KBM-7 (cell line): ENCODE data around the gene CHFR.
"Not testable (repeated sequence)": the region's sequence is repeated elsewhere in the genome, so short reads cannot be mapped to it uniquely, and the experiment has no call there.

Experiments used
- DNase-seq: peaks from one replicate; pipeline ENCODE4 v3.0.0-alpha.2; 2015
- in situ Hi-C: fragments of 300-500 bp; cut with MboI; formaldehyde crosslinking; loops from 2 replicates; pipeline ENCODE4 v1.14.3; 2020; ENCODE audit warnings: low sequenced_read_pairs, low pct_unique_long_range_greater_than_20kb, mixed read lengths

CHFR gene, protein sequence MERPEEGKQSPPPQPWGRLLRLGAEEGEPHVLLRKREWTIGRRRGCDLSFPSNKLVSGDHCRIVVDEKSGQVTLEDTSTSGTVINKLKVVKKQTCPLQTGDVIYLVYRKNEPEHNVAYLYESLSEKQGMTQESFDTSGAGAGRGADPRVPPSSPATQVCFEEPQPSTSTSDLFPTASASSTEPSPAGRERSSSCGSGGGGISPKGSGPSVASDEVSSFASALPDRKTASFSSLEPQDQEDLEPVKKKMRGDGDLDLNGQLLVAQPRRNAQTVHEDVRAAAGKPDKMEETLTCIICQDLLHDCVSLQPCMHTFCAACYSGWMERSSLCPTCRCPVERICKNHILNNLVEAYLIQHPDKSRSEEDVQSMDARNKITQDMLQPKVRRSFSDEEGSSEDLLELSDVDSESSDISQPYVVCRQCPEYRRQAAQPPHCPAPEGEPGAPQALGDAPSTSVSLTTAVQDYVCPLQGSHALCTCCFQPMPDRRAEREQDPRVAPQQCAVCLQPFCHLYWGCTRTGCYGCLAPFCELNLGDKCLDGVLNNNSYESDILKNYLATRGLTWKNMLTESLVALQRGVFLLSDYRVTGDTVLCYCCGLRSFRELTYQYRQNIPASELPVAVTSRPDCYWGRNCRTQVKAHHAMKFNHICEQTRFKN

DNA sequence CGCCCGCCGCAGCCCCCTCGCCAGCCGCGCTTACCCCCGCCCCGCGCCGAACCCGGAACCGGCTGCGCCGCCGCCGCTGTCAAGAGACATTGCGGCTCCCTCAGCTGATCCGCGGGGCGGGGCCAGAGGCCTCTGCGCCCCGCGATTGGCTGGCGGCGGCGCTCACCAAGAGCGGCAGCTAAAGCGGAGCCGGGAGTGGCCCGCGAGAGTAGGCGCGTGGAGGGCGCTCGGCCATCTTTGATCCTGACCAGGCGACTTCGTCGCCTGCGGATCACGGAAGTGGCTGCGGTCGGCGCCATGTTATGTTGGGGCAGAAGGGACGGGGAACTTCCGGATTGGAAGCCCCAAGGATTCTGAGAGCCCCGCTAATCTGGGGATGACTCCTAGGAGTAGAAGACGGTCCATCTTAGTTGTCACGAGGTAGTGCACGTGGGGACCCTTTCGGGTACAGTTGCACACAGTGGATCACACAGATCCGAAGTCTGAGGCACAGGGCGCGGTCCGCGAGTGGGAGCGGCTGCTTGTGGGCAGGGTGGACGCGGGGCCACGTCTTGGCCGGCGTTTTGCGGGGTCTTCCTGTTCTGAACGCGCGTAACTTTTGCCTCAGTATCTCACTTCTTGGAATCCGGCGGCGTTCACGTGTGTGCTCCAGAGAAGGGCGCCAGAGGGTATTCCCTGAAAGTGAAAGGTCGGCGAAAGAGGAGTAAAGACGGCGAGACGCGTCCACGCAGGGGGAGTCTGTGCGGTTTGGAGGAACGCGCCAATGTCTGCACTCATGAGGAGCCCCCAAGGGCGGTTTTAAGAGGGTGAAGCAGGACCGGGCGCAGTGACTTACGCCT, at the start of gene CHFR:
TSS of gene CHFR (minus strand) at position 93 of the 839 bp plus-strand sequence. CDS start 277 bp downstream, outside the sequence.
- in situ Hi-C loops: no loop called here
- no peak for DNase-seq

DNA sequence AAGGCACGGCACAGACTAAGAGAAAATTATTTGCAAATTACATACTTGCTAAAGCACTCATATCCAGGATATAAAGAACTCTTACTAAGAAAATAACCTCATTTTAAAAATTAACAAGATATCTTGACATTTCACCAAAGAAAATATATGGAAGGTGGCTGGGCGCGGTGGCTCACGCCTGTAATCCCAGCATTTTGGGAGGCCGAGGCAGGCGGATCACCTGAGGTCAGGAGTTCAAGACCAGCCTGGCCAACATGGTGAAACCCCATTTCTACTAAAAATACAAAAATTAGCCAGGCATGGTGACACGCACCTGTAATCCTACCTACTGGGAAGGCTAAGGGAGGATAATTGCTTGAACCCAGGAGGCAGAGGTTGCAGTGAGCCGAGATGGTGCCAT, 49.5 kb upstream of the CHFR start:
- in situ Hi-C loops, DNase-seq: not testable (repeated sequence)

DNA sequence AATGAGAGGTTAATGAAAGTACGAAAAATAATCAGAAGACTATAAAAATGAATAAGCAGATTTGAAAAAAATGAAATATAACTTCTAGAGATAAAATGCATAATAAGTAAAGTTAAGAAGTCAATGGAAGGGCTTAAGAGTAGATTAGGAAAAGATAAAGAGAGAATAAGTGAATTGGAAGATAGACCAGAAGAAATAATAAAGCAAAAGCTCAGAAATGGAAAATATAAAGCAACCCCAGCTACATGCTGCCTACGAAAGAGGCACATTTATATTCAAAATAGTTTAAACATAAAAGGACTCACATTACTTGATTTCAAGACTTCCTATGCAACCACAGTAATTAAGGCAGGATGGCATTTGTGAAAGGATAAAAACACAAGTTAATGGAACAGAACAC, 48.8 kb upstream of the CHFR start:
- DNase-seq: no peak
- in situ Hi-C loops: no loop called here

DNA sequence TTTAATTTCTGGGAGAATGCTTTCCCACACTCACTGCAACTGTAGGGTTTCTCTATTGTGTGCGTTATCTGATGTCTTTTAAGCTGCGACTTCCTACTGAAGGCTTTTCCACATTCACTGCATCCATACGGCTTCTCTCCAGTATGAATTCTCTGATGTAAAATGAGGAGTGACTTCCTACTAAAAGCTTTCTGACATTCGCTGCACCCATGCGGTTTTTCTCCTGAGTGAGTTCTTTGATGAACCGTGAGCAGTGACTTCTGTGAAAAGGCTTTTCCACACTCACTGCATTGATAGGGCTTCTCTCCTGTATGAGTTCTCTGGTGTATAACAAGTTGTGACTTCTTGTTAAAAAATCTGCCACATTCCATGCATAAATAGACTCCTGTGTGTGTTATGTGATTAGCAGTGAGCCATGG, 39.0 kb upstream of the CHFR start:
- in situ Hi-C loops: no loop called here
- DNase-seq: peak; percentile 9

DNA sequence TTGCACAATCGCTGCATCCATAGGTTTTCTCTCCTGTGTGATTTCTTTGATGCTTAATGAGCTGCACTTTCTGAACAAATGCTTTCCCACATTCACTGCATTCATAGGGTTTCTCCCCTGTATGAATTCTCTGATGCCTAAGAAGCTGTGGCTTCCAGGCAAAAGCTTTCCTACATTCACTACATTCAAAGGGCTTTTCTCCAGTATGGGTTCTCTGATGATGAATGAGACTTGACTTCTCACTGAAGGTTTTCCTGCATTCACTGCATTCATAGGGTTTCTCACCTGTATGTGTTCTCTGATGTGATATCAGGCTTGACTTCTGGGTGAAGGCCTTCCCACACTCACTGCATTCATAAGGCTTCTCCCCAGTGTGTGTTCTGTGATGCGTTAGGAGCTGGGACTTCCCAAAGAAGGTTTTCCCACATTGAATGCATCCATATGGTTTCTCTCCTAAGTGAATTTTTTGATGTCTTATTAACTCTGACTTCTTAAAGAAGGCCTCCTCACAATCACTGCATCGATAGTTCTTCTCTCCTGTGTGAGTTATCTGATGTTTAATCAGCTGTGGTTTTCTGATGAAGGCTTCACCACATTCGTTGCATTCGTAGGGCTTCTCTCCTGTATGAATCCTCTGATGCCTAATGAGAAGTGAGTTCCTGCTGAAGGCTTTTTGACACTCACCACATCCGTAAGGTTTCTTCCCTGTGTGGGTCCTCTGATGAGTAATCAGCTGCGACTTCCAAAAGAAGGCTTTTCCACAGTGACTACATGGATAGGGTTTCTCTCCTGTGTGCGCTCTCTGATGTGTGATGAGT, 38.4 kb upstream of the CHFR start:
- in situ Hi-C loops: no loop called here
- peak; percentile 10 for DNase-seq

DNA sequence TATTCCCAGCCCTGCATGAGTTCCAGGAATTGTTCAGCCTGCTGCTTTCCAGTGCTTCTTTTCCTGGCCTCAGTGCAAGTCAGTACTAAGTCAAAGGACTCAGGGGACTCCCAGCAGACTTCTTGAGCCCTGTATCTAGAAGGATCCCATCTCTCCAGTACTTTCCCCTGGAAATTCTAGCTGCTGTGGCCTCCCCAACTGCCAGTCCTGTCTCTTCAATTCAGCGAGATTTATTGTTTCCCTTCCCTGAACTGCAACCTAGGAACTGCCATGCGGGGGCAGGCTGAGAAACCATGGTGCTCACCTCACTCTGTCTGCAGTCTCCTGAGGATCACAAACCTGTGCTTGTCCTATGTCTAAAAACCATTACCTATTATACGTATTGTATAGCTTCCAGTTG, 37.0 kb upstream of the CHFR start:
- in situ Hi-C loops: no loop called here

DNA sequence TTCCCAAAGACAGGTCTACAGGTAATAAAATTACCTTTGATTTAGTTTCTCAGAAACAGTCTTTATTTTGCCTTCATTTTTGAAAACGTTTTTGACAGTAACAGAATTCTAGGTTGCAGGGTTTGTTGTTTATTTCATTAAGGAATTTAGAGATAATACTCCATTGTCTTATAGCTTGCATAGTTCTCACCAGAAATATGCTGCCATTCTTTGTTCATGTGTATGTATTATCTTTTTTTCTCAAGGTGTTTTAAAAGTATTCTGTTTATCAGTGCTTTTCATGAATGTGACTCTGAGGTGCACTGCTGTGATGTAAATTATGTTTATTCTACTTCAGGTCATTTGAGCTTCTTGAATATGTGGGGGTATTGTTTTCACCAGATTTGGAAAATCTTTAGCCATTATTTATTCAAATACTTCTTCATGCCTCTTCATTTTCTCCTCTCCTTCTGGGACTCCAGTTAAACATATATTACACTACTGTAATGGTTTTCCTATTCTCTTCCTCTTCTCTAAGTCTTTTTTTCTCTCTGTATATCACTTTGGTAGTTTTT, 36.0 kb upstream of the CHFR start:
- in situ Hi-C loops: no loop called here
- DNase-seq: no peak

More for the DNA sequence above, 37.0 kb upstream of the CHFR start:
- no peak for DNase-seq

DNA sequence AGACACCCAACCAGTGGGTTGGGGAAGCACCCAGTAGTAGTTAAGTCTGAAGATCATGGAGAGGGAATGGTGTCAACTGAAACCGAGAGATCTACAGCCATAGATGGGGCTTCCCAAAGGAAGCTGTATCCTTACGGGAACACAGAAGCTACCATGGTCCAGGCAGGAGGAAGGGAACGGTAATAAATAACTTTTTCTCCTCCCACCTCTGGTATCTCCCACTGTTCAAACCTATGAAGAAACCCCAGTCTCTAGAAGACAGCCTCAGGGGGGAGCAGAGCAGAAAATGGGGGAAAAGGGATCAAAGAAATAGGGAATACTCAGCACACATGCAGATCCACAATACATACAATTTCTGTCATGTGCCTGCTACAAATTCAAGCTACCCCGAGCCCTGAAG, 35.3 kb upstream of the CHFR start:
- no peak for DNase-seq
- in situ Hi-C loops: no loop called here

DNA sequence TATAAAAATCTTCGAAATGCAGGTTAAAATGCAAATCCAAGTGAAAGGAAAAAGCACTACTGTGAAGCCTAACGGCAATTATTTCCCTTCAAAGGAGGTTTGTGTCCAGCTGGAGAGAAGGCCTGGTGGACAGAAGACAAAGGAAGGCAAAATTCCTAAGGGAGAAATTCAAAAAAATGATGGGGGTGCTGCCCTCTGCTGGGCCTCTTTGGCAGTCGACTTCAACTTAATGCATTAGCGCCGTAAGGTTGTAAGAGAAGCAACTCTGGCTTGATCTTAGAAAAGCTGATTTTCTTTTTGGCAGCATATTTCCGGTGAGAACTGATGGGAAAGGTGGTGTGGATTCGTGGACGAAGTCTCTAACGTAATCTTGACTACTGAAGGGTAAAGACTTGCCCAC, 34.3 kb upstream of the CHFR start:
- DNase-seq: peak; percentile 25
- in situ Hi-C loops: no loop called here

DNA sequence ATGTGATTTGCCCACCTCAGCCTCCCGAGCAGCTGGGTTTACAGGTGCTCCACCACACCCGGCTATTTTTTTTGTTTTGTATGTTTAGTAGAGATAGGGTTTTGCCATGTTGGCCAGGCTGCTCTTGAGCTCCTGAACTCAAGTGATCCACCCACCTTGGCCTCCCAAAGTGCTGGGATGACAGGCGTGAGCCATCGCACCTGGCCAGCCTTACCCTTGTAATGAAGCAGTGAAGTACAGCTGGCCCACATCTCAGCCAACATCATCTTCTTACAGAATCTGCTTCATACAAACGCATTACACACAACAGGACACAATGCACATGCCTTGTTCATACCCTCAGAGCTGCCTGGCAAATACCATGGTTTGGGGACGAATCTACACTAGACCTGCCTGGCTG, 31.3 kb upstream of the CHFR start:
- in situ Hi-C loops: no loop called here
- no peak for DNase-seq

DNA sequence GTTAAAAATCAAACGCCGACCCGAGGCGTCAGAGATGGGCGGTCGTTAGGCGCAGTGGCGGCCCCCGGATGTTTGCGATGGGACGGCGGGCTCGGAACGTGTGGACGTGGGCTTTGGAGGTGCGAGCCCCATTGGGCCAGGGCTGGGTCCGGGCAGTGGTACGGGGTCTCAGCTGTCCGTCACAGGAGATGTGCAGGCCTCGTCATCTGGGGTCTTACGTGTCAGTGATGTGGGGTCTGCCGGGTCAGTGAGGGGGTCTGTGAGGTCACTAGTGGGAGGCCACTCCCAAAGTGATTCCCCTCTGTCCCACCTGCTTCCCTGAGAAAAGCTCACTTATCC, 21.6 kb upstream of the CHFR start:
- no peak for DNase-seq
- in situ Hi-C loops: no loop called here

DNA sequence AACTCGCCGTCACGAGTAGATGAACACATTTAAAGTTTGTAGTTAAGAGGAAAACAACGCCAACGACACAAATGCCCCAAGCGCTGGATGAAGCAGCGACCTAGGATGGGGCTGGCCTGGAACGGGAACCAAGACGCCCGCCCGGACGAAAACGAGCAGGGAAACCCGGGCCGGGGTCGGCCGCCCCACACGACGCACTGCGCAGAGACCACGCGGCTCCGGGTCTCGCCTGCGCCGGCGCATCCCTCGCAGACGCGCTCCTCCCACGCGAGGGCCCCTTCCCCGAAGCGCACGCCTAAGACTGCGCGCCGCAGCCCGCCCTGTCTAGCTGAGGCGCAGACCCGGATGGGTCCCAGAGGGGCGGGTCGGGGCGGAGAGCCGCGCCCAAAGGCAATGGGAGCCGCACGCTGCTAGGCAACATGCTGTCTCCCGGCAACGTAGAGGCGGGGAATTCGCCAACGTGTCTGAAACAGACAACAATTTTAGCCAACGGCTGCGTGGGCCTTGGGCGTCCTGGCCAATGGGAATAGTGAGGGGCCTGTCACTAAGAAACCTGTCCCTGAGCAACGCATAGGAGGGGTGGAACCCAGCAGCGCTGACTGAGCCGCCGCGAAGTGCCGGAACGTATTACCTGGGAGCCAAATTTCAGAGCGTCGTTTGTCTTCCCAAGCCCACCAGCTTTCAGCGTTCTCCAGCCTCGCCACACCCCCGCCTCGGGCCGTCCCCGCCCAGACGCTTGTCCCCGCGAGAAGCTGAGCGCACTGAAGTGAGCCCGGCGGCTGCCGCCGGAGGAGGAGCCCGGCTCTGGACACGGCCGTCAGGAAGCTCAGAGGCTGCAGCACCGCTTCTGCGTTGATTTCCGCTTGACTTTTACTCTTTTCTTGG, 21.0 kb upstream of the CHFR start:
- no peak for DNase-seq
- in situ Hi-C loops: no loop called here

DNA sequence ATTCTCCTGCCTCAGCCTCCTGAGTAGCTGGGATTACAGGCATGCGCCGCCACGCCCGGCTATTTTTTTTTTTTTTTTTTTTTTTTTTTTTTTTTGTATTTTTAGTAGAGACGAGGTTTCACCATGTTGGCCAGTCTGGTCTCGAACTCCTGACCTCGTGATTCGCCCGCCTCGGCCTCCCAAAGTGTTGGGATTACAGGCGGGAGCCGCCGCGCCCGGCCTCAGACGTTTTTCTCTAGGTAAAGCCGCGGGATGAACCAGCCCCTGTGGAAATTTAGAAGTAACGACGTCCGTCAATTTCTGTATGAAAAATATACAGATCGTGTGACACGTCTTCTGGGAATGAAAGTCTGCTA, 20.4 kb upstream of the CHFR start:
- DNase-seq, in situ Hi-C loops: not testable (repeated sequence)

DNA sequence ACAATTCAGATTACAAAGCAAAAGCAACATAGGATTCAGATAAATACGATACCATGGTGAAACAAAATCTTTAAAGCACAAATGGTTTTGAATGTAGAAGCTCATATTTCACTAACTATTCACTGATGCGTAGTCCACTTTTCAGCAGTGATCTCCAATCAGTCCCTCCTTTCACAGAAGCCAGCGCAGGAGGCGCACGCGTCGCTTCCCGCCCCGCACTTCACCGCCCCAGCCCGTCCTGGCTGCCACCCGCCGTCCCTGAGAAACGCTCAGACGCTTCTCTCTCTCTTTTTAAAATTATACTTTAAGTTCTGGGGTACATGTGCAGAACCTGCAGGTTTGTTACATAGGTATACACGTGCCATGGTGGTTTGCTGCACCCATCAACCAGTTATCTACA, 19.8 kb upstream of the CHFR start:
- in situ Hi-C loops: no loop called here
- no peak for DNase-seq

DNA sequence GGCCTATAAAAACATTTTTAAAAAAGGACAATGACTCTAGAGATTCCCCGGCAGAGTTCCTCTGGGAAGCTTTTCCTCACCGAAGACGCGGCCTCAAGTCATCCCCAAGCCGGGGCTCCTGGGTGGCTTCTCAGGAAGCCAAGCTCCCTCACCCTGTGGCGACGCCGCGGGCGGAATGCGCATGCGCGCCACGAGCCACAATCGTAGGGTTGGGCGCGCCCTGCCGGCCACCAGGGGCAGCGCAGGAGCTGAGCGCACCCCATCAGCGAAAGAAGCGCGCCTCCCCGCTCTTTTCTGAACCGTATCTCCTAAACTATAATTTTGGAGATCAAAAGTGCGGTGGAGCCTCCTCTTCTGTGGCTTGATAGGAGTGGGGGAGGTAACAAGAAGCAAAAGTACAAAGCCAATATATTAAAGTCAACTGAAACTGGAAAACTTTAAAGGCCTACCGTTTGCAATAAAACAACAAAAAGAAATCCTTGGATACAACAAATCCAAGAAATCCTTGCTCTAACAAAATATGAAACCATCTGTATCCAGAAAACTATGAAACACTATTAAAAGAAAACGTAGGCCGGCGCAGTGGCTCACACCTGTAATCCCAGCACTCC, 17.4 kb upstream of the CHFR start:
- in situ Hi-C loops: no loop called here
- DNase-seq: no peak

DNA sequence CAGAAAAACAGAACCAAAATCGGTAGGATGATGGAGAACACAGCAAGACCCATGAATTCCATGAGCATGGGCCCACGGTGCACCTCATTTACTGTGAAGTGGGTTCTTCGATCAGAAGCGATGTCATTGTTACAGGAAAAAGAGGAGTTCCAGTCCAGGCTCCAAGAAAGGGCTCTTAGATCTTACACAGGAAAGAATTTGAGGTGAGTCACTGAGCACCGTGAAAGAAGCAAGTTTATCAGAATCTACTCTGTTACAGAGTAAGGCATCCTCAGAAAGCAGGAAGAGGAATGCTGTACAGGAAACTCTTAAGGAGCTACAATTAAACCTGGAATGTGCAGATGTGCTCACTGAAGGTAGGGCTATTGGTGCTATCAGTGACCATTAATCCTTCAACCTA, 11.6 kb upstream of the CHFR start:
- in situ Hi-C loops: no loop called here
- no peak for DNase-seq

DNA sequence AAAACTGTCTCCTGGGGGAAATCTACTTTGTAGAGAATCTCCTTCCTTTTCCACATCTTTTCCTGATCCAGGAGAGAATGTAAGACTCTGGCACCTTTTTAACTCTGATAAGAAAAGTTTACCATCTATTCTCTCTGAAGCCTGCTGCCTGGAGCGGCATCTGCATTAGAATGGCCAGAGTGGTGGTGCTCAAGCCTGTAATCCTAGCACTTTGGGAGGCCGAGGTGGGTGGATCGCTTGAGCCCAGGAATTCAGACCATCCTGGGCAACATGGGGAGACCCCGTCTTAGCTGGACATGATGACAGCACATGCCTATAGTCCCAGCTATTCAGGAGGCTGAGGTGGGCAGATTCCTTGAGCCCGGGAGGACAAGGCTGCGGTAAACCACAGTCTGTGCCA, 1.4 kb upstream of the CHFR start:
- in situ Hi-C loops: no loop called here
- no peak for DNase-seq
